SU-DHL-6 (cell line): Measurements from ENCODE around the gene ETS1.

Experiments
- EZH2phosphoT487 ChIP-seq: fragments of 200-600 bp; sonication (generic), shearing (Covaris generic); conservative IDR thresholded peaks from 2 replicates; pipeline ENCODE4 v1.6.1; 2018; ENCODE audit warnings: mild to moderate bottlenecking, antibody characterized with exemption, low read length, moderate library complexity, mixed read lengths
- TF ChIP-seq, protein P1 (sequence below): fragments of 200-600 bp; sonication (generic); IDR thresholded peaks from one replicate; pipeline ENCODE4 v1.5.1; 2017; ENCODE audit warnings: antibody characterized with exemption, mild to moderate bottlenecking, low read length, moderate library complexity; ENCODE audit not compliant: insufficient read depth, poor library complexity, severe bottlenecking

DNA sequence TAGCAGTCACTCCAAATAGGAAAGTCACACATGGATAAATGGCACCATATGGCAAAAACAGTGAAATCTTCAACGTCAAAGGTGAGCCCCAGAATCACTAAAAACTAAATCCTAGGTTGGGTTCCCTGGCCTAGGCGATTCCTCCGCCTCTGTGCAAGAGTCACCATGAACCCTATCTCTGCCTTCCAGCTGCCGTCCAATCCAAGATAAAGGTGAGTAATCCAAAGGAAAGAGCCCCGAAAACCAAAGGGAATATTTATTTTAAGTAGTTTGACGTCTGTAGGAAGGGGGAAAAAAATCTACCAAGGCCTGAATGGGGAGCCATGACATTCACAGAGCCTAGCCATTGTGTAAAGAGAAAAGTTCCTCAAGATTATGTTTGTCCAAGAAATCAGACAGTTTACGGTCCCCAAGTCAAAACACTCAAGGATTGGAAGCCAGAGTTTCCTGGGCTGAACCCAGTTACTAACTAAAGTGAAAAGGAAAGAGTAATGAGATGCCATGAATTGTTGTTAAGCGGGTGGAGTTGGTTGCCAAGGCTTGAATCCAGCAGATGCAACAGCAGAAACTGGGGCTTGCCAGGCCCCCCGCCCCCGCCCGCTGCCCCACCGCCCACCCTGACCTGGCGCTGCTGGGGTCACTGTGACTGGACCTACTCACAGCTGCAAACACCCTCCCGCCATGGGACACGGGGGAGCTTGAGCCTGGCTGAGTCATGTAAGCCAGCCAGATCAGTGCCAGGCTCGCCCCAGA, 39.7 kb upstream of the ETS1 start:
- TF ChIP-seq, protein P1, sequence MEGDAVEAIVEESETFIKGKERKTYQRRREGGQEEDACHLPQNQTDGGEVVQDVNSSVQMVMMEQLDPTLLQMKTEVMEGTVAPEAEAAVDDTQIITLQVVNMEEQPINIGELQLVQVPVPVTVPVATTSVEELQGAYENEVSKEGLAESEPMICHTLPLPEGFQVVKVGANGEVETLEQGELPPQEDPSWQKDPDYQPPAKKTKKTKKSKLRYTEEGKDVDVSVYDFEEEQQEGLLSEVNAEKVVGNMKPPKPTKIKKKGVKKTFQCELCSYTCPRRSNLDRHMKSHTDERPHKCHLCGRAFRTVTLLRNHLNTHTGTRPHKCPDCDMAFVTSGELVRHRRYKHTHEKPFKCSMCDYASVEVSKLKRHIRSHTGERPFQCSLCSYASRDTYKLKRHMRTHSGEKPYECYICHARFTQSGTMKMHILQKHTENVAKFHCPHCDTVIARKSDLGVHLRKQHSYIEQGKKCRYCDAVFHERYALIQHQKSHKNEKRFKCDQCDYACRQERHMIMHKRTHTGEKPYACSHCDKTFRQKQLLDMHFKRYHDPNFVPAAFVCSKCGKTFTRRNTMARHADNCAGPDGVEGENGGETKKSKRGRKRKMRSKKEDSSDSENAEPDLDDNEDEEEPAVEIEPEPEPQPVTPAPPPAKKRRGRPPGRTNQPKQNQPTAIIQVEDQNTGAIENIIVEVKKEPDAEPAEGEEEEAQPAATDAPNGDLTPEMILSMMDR: no peak
- TF ChIP-seq EZH2phosphoT487: no peak
